ENCODE data around the gene GHRL.

- TF ChIP-seq SUZ12 (IDR thresholded peaks at IDR 0.05; ENCODE audit: extremely low read depth, insufficient read depth, insufficient read length) (no peak), ZNF274 (IDR thresholded peaks at IDR 0.05; ENCODE audit: low read depth, low read length) (no peak), YY1 (IDR thresholded peaks at IDR 0.05; ENCODE audit: insufficient read depth, insufficient read length) (no peak)
Observed at GRCh38 chr3:10310578-10310977, 17.8 kb upstream of the GHRL start.

Data from NT2/D1 (cell line).